Measurements from ENCODE around the gene DPPA3.
"Not testable (repeated sequence)": the region's sequence is repeated elsewhere in the genome, so short reads cannot be mapped to it uniquely, and the experiment has no call there.

GRCh38 chr12:7730984-7731383 lies 19.8 kb downstream of the DPPA3 start:
- not testable (repeated sequence) for TF ChIP-seq SIN3A (IDR thresholded peaks at IDR 0.05; ENCODE audit: borderline replicate concordance, insufficient read depth, low read depth, low read length); CTCF (IDR thresholded peaks at IDR 0.05)

All from Panc1 (cell line).